Ovary (tissue), 9 donors: ENCODE measurements around the gene SCN9A. TPM values are rescaled to one million over a fixed set of nuclear protein-coding genes. Genes with fewer than 3 reads are reported as not detected.

Experiments used
- DNase-seq, 5 donors: peaks; one replicate each; pipeline ENCODE4 v3.0.0-alpha.2; 2019 to 2020
- H3K27ac ChIP-seq, 2 donors: fragments of 200-600 bp; one replicate each; pipeline versions ENCODE4 v1.5.1 to v1.8.0; 2019 to 2022
- H3K27me3 ChIP-seq: fragments of 200-600 bp; one replicate; pipeline ENCODE4 v1.8.0; 2022
- H3K36me3 ChIP-seq: fragments of 200-600 bp; sonication (generic); one replicate; pipeline ENCODE4 v1.5.1; 2019
- H3K4me1 ChIP-seq: one replicate; pipeline ENCODE4 v1.8.1; 2013; ENCODE audit warnings: mild to moderate bottlenecking, moderate library complexity; ENCODE audit not compliant: insufficient read depth
- H3K4me3 ChIP-seq: fragments of 200-600 bp; sonication (generic); one replicate; pipeline ENCODE4 v1.5.1; 2017
- H3K9me3 ChIP-seq, 2 donors: fragments of 200-600 bp in 1 of 2; sonication (generic) in 1 of 2; one replicate each; pipeline versions ENCODE4 v1.5.1 to v1.8.1; 2013 to 2019; ENCODE audit warnings: mild to moderate bottlenecking in 1 of 2, moderate library complexity in 1 of 2
- EP300 ChIP-seq: sonication (generic); formaldehyde crosslinking; IDR thresholded peaks from one replicate; pipeline ENCODE4 v1.6.1; 2017; ENCODE audit warnings: antibody characterized with exemption
- POLR2A ChIP-seq: fragments of 450-650 bp; IDR thresholded peaks from one replicate; pipeline ENCODE4 v1.6.1; 2017; ENCODE audit warnings: antibody characterized with exemption, mild to moderate bottlenecking, moderate library complexity
- WGBS, 3 donors: extraction: QIAGEN DNeasy Blood & Tissue Kit in 1 of 3; methylation state at CpG; one replicate each; pipeline versions ENCODE4 v1.1.5 to v1.1.7; 2013 to 2017; 5-methylcytosine and 5-hydroxymethylcytosine counted together
- intact Hi-C, 4 donors: fragments of 100-400 bp; cut with DNase I; formaldehyde crosslinking; loops; one replicate each; pipeline versions ENCODE4 v1.11.0 to v1.15.1; 2022 to 2023
- polyA plus RNA-seq, 2 donors: library from polyadenylated mRNA; stranded (reverse); fragments of 200-250 nt in 1 of 2; fragments of 350-450 nt in 1 of 2; fragmentation: Illumina TruSeq in 1 of 2; extraction: RNeasy Lipid Tissue Mini Kit (QIAGEN cat#74804) in 1 of 2; gene quantifications; one replicate each; pipeline ENCODE4 v1.2.3, GENCODE V29; 2013 to 2014
- total RNA-seq, 7 donors: library from RNA; depleted of rRNA in 2 of 7; stranded (reverse); fragments of >200 nt in 2 of 7; fragmentation: NEBNext Ultra II Directional in 3 of 7; extraction: Animal tissue kit (Norgen Biotek cat#: 25700) in 3 of 7; gene quantifications; one replicate each; pipeline versions ENCODE4 v1.1.0 to v1.2.4, GENCODE V29; 2016 to 2023
- TF ChIP-seq, protein P1 (sequence below), 3 donors: fragments of 450-650 bp in 2 of 3; fragments of 200-600 bp in 1 of 3; IDR thresholded peaks; one replicate each; pipeline versions ENCODE4 v1.5.1 to v1.8.0; 2016 to 2022; ENCODE audit warnings: antibody characterized with exemption in 3 of 3, mild to moderate bottlenecking in 1 of 3
- donor health status: DM: no; HTN: no; CAD: no; lungs with moderate emphysema.
- donor health status: DM: no; HTN: no; CAD: no.
- donor health status: Bipolar disorder and iron deficiency.
- donor health status: DM: yes; HTN: yes; CAD: no.
- donor health status: DM: no; HTN: no; CAD: no.
- donor health status: DM: yes; HTN: yes; CAD: no.

The SCN9A gene
- total and polyA plus RNA-seq, 9 donors = 0.33 to 4.5 (median 1.3) TPM

DNA sequence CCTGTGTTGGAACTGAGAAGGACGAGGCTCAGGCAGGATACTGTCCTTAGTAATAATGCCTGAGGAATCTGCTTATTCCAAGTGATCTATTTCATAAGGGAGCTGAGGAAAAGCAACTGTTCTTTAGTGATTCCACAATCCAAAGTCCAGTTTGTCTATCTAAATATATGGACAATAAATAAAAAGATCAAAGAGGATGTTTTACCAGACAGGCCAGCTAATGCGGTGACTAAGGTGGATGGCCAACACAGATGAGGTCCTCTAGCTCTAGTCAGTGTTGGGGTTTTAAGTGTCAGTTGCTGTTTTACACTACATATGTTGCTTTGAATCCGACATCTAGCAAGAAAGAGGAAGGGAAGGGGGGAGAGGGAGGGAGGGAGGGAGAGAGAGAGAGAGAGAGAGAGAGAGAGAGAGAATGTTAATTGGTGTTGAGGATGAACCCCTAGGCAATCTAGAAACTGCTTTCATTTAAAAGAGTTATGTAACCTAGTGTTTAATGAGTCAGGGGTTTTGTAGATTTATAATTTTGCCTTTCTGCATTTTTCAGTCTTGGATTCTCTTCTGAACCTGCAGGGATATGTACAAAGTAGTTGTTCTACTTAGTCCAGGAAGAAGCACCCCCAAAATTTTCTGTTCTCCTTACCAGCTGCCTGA lies 220.9 kb downstream of the SCN9A start:
- WGBS, 3 donors = 46 to 53% (median 48%) methylated on average over 3 of the region's 3 CpGs
- intact Hi-C loops = no loop called here
- no peaks in the 10 kb centered on the region for H3K36me3 ChIP-seq

DNA sequence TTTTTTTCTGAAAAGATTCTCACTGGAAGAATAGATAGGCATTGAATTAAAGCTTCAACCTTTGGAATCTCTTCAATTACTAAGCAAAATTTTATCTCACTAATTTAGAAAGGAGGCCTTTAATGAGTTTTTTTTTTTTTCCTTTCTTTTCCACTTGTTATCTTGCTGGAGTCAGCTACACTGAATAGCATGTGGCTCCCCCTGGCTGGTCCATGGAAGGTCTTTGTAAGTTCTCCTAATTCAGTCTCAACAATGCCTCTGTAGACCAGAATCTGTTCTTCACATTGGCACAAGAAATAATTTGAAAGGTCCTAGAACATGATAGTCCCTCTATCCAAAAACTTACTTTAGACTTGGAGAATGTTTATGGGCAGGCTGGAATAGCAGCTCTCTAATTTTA lies 223.7 kb downstream of the SCN9A start:
- Histone ChIP-seq H3K36me3 (no peaks in the 10 kb centered on the region), H3K27ac (no peak overlapping the region), H3K4me3 (no peak overlapping the region), H3K27me3 (no peaks in the 10 kb centered on the region), H3K4me1 (no peaks in the 10 kb centered on the region), H3K9me3 (no peaks in the 10 kb centered on the region)
- TF ChIP-seq POLR2A (no peak), EP300 (no peak)
- TF ChIP-seq, protein P1, sequence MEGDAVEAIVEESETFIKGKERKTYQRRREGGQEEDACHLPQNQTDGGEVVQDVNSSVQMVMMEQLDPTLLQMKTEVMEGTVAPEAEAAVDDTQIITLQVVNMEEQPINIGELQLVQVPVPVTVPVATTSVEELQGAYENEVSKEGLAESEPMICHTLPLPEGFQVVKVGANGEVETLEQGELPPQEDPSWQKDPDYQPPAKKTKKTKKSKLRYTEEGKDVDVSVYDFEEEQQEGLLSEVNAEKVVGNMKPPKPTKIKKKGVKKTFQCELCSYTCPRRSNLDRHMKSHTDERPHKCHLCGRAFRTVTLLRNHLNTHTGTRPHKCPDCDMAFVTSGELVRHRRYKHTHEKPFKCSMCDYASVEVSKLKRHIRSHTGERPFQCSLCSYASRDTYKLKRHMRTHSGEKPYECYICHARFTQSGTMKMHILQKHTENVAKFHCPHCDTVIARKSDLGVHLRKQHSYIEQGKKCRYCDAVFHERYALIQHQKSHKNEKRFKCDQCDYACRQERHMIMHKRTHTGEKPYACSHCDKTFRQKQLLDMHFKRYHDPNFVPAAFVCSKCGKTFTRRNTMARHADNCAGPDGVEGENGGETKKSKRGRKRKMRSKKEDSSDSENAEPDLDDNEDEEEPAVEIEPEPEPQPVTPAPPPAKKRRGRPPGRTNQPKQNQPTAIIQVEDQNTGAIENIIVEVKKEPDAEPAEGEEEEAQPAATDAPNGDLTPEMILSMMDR (IDR thresholded peaks at IDR 0.05) = no peak
- no peak for DNase-seq
- intact Hi-C loops = no loop called here

More for the DNA sequence above, 220.9 kb downstream of the SCN9A start:
- Histone ChIP-seq H3K9me3 (no peaks in the 10 kb centered on the region), H3K27ac (no peak overlapping the region), H3K4me1 (no peaks in the 10 kb centered on the region), H3K27me3 (no peaks in the 10 kb centered on the region), H3K4me3 (no peak overlapping the region)
- DNase-seq = no peak
- TF ChIP-seq, protein P1 (IDR thresholded peaks at IDR 0.05) = no peak

DNA sequence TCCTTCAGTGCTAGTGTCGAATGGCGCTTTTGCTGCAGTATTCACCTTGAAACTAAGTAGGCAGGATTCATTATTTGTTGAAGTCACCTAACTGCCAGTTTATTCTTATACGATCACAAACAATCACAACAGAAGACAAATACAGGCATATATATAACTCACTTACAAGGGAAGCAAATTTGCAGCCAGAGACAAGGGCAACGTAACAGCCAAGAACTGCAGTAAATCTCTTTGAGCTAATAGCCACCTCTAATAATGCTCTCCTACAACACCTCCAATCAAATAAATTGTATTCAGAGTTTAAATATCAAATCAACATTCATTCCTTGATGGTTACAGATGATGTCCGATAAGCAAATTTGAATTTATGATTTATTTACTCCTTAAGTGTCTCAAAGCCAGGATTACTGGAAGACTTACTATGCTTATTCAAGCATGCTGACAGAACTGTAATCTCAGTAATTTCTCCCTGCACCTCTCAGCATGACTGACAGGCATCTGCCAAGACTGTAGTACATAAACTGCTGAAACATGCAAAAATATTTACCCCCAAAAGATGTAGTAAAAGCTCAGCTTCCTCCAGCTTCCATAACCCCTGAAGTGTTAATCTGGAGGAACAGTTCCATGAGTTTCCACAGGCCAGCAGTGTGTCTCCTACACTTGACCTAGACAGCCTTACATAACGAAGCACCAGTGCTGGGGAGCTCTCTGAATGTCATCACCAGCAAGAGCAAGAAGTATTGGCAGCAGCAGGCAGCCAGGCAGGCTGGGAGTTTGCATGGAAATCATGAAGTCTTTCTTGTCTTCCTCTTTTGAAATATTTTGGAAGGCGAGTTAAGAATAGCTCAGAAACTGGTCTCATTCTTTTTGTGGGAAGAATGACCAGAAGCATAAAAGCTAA lies 227.0 kb downstream of the SCN9A start:
- 68 to 69% (median 68%) methylated on average over 7 of the region's 7 CpGs for WGBS, 3 donors
- Histone ChIP-seq H3K4me3 (no peak overlapping the region), H3K4me1 (no peaks in the 10 kb centered on the region), H3K27ac (no peak overlapping the region), H3K27me3 (no peaks in the 10 kb centered on the region), H3K36me3 (no peaks in the 10 kb centered on the region), H3K9me3 (no peaks in the 10 kb centered on the region)
- no peak for DNase-seq
- intact Hi-C loops = no loop called here
- TF ChIP-seq, protein P1 (IDR thresholded peaks at IDR 0.05) = no peak
- no peak for TF ChIP-seq EP300
- no peak for TF ChIP-seq POLR2A

DNA sequence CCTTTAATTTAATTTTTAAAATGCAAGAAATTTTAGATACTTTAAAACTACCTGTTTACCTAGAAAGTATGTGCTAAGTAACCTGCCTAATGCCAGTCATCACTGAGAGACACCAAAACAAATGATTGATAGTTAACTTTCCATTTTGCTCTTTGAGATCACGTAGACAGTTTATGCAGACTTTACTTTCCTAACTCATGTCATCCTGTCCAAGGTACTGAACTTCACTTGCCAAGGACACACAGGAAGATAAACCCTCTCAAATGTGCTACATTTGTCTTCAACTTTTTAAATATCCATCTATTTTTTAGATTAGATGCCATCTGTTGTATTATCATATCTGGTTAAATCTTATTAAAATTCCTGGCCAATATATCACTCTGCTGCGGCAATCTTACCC lies 227.9 kb downstream of the SCN9A start:
- Histone ChIP-seq H3K27me3 (no peaks in the 10 kb centered on the region), H3K27ac (no peak overlapping the region), H3K4me1 (no peaks in the 10 kb centered on the region), H3K4me3 (no peak overlapping the region), H3K36me3 (no peaks in the 10 kb centered on the region), H3K9me3 (no peaks in the 10 kb centered on the region)
- TF ChIP-seq POLR2A = no peak
- TF ChIP-seq EP300 = no peak
- TF ChIP-seq, protein P1 (IDR thresholded peaks at IDR 0.05) = no peak
- 39 to 55% (median 40%) methylated on average over 2 of the region's 2 CpGs for WGBS, 3 donors
- DNase-seq = no peak
- intact Hi-C loops = no loop called here

Other genes with a start within 250 kb of the SCN9A start
- 1 to 10 TPM in 1 of 7 donors, under 1 TPM in 3, not detected in 3; under 0.01 to 5.6 (median 0.34) TPM for gene SCN1A, start 247.9 kb downstream of the SCN9A start, total RNA-seq
- not detected for gene SCN1A, start 247.9 kb downstream of the SCN9A start, polyA plus RNA-seq
- 100 to 1,000 TPM in 4 of 7 donors, 10 to 100 TPM in 3; 60.2 to 133 (median 114) TPM for gene SCN7A, start 118.3 kb upstream of the SCN9A start, total RNA-seq
- 10 to 100 TPM; 31.2 to 33.5 TPM for gene SCN7A, start 118.3 kb upstream of the SCN9A start, polyA plus RNA-seq